T47D (cell line): ENCODE data around the gene KRT24.

Source experiments
- DNase-seq, 2 experiments: peaks; one replicate each; pipeline versions ENCODE4 v3.0.0 to v3.0.0-alpha.2; 2011 to 2012; ENCODE audit warnings: low read depth in 1 of 2, low spot score in 1 of 2
- JUND ChIP-seq: IDR thresholded peaks from 2 replicates; pipeline ENCODE4 v1.6.1; 2012; ENCODE audit warnings: low read depth
- in situ Hi-C: cut with HindIII; loops from 2 replicates; pipeline ENCODE4 v1.10.0; 2016; ENCODE audit warnings: low sequenced_read_pairs, low pct_unique_long_range_greater_than_20kb

The KRT24 gene

DNA sequence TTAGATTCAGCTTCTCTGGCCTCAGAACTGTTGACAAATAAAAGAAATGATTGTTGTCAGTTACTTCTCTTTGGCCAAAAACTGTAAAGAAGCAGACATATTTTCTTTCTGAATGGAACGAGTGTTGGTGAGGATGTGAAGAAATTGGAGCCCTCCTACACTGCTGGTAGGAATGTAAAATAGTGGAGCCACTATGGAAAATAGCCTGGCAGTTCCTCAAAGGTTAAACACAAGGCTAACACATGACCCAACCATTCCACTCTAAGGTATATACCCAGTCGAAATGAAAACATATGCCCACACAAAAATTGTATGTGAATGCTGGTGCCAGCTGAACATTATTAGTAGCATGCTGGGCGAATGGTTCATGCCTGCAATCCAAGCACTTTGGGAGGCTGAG is 14.2 kb upstream of the KRT24 start:
- no peak for DNase-seq
- no peak for TF ChIP-seq JUND
- in situ Hi-C loops, result no loop called here

DNA sequence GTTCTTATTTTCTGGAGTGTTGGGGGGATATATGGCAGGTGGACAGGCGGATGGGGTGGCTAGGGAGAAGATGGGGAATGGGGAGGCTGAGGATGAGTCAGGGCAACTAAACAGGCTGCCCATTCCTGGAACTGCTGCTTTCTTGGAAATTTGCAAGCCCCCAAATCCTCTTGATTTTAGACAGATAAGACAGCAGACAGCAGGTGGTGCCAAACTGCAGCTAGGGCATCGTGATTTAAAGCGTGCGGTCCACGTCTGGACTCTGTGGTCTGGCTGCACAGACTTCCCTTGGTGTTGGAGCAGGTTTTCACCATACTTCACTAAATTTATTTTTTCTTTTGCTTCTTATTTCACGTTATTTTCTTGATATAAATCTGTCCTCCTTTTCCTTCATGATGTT is 10.9 kb upstream of the KRT24 start:
- in situ Hi-C loops, result no loop called here
- no peak for TF ChIP-seq JUND

DNA sequence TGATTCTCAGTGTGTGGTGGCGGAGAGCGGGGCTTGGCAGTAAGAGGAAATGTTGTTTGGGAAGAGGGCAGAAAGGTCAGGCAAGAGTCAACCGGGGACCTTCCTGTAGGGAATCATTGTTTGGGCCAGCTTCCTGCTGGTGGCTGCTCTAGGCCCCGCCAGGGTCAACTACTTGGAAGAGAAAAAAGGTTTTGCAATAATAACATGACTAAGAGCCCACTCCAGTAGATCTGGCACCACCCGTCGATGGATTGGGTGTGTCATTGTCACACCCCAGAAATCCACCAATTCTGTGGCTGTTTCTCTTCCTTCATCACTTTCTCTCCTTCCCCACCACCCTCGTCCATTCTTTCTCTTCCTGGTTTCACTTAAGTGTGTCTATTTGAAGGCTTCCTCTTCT is 4.2 kb upstream of the KRT24 start:
- no peak for TF ChIP-seq JUND
- in situ Hi-C loops, result no loop called here
- DNase-seq, result no peak

More for the DNA sequence above, 10.9 kb upstream of the KRT24 start:
- no peak for DNase-seq

DNA sequence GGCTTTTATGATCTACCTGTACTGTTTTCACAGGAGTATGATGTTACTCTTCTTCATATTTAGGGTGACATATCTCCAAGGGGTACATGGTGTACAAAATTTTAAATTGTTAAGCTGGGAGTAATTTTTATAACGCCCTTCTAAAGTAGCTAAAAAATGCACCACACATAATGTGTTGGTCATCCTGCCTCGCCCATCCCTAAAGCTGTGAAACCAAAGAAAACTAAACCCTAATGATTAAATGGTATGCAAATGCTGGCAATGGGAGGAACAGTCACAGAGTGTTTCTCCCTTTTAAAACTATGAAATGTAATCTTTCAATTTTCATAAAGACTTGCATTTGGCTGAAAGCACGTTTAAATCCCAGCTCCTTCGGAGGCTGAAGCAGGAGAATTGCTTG is 2.0 kb upstream of the KRT24 start:
- no peak for TF ChIP-seq JUND
- DNase-seq, result no peak
- in situ Hi-C loops, result no loop called here

DNA sequence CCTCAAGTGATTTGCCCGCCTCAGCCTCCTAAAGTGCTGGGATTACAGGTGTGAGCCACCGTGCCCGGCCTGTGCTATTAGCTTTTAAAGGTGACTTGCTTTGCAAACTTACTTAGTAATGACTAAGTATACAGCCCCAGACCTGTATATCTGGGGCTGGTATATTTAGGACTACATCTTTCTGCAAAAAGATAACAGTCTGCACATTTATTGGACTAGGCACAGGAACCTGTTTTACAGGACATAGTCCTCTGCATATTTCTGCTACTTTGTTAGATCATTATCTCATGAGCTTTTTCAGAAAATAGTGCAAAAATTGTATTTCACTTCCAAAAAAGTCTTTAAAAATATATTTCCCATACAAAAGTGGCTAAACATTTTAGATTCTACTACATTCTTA is 1.3 kb downstream of the KRT24 start:
- TF ChIP-seq JUND, result no peak
- DNase-seq, result no peak
- in situ Hi-C loops, result no loop called here

DNA sequence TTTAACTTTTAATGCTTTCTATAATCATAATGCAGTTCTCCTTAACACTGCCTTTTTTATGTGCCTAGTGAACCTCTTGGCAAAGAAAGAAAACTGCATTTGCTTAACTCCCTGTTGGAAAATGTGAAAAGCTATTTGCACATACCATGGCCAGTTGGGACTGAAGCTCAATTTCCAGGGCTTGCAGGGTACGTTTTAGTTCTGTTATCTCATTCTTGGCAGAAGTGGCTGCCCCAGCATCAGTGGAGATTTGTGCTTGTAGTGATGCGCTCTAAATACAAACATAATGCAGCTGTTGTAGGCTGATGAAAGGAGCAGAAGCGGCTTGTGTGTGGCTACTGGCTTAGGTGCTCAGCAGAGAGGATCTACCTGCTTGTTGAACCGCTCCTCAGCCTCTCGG is 3.7 kb downstream of the KRT24 start:
- no peak for TF ChIP-seq JUND
- peak in 1 of 2 experiments; percentile 42 for DNase-seq
- in situ Hi-C loops, result no loop called here

DNA sequence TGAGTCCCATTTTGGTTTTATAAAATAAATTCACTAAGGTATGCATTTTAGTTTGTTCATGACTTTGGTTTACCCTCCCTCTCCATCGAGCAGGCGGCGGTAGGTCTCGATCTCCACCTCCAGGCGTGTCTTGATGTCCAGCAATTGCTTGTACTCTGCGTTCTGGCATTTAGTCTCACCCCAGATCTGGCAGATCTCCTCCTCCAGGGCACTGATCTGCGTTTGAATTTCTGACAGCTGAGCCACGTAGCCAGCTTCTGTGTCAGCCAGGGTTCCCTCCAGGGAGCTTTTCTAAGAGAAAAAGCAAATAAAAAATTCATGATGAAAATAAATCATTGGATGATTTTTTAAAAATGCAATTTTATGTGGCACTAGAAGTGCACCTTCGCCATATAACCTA is 4.2 kb downstream of the KRT24 start:
- DNase-seq, result peak in 1 of 2 experiments; percentile 51
- TF ChIP-seq JUND, result no peak
- in situ Hi-C loops, result no loop called here

DNA sequence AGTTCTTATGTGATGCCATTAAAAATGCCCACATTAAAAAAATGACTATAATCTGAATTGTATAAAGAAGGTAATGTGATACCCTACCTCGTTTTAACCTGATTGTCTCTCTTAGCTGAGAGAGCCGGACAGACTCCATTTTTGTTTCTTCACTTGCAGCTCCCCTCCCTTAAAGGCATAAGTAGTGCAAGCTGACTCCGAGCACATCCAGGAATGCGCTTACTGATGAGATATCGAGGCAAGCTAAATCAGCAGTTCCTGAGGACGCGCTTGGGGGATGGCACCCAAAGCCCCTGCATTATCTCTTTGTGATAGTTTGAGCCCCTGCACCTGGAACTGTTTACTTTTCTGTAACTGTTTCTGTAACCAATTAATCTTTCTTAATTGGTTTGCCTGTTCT is 6.3 kb downstream of the KRT24 start:
- no peak for TF ChIP-seq JUND
- no peak for DNase-seq

DNA sequence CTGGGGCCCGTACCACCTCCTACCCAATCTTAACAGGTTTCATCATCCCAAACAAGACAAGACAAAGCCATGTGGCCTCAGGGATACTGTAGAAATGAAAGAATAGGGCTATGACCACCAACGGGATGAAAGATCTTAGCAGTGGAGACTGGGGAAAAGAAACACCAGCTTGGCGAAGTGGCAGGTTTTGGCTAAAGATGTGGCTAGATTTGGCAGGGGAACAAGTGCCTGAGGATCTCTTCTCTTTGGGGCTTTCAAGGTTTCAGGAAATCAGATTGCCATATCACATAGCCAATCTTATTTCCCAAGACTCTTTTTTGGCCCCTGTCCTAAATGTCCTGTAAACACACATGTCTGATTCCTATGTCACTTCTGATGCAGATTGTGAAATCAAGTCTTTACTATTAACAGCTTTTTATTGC is 6.9 kb downstream of the KRT24 start:
- no peak for TF ChIP-seq JUND
- peak in 1 of 2 experiments; percentile 66 for DNase-seq
- in situ Hi-C loops, result no loop called here

More for the DNA sequence above, 6.3 kb downstream of the KRT24 start:
- in situ Hi-C loops, result no loop called here

DNA sequence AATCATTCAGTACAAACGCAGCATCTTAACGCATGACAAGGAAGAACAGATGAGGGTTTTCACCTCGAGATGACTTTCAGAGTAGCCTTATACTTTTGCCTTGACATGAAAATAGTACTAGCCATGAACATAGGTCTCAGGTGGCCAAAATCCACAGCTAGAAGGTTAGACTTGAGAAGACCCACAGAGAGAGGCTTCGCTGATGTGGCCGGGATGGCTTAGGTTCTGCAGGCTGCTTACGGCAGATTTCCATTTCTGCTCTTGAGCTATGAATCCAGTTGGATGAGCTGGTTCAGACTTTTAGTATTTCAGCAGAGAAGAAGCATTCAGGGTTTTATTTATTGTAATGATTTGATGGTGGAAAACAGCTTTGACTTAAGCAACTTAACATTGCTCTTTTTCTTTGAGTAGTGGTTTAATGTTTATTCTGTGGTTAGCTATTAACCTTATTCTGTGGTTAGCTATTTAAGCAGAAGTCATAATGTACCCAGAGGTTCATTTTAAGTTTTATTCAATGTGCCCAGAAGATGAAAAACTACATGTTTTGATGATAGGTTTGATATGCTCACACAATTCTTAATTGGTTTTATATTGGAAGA is 7.6 kb downstream of the KRT24 start:
- DNase-seq, result no peak
- no peak for TF ChIP-seq JUND
- in situ Hi-C loops, result no loop called here

DNA sequence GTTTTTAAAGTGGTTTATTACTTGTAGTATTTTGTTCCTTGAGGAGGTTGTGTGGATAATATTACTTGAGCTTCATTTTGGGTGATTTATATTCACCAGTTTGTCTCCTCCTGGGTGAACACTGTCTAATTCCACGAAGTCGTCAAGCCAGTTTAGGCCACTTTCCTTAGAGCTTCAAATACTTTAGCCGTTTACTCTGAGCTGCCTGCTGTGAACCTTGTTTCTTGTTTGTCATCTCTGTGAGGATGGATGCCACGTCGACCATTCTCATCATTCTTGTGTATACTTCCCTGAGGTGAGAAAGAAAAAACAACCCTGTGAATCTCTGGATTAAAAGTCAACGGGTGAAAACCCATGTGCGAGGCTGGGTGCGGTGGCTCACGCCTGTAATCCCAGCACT is 9.0 kb downstream of the KRT24 start:
- peak; percentile 39 to 95 for DNase-seq
- no peak for TF ChIP-seq JUND
- in situ Hi-C loops, result no loop called here

DNA sequence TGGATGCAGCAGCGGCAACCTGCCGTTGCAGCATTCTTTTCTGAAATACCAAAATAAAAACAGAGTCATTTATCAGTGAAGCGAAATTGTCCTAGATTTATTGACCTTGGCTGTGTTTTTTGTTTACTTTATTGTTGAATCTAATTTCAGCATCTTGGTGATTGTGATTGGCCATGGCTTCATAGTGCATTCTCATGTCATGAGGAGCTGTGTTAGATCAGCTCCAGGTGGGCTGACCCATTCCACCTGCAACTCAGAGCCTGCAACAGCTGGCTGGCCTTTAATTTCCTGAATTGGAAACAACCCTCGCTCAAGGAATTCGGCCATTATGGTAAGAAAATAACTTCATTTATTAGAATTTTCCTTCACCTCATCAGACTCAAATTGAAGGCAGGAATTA is 16.4 kb downstream of the KRT24 start:
- in situ Hi-C loops, result no loop called here
- DNase-seq, result no peak

DNA sequence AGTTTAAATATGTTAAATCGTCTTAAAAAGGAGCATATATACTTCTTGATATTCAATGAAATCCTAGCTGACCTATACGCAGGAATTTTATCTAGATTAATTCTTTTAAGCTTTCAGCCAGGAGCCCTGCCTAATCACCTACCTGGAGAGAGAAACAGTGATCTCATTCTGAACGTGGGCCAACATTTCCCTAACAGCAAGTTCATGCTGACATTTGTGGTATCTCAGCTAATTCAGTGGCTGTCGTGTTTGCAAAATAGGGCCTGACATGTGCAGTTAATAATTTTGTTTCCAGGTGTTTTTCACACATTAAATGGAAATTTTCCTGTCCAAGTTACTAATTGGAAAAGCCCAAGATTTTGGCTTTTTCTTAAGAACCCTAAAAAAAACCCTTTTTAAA is 17.4 kb downstream of the KRT24 start:
- in situ Hi-C loops, result no loop called here
- TF ChIP-seq JUND, result no peak
- DNase-seq, result peak in 1 of 2 experiments; percentile 41

More for the DNA sequence above, 16.4 kb downstream of the KRT24 start:
- TF ChIP-seq JUND, result no peak

DNA sequence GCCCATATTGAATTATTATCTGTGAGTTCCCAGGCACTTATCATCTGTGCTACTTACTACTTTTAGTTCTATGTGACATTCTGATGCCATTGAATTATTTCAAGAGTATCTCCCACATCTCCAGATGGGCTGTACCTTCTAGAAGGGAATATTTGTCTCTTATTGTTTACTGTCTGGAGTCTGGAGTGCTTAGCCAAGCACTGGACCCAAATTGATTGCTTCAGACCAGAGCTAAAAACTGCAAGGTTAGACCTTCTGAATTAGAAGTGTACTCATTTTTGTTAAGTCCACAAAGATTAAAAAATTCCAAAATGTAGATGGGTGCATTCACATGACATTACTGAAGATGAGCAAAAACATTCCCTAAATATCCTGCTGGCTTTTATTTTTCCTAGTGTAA is 22.6 kb downstream of the KRT24 start:
- in situ Hi-C loops, result no loop called here
- no peak for DNase-seq
- TF ChIP-seq JUND, result no peak
